ENCODE measurements around the gene PLXND1.

DNA sequence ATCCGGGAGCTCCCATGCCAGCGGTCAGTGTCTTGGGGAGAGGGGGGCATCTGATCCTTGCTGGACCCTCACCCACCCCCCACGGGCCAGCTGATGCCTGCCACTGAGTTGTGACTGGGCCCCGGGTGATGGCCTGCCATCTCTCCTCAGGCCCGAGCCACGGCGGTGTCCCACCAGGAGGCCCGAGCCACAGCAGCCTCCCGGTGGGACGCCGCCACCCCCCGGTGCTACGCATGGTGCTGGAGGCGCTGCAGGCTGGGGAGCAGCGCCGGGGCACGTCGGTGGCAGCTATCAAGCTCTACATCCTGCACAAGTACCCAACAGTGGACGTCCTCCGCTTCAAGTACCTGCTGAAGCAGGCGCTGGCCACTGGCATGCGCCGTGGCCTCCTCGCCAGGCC lies 59.2 kb downstream of the PLXND1 start:
- TF ChIP-seq POLR2A (IDR thresholded peaks at IDR 0.05) (no peak), CTCF (IDR thresholded peaks at IDR 0.05) (no peak)
